K562 (cell line): ENCODE data around the gene TOR1AIP1. TPM values are rescaled to one million over a fixed set of nuclear protein-coding genes. Genes with fewer than 3 reads are reported as not detected.

Experiments
- ARID3B ChIP-seq: fragments of 250-450 bp; sonication (Bioruptor Pico); IDR thresholded peaks from 2 replicates; pipeline ENCODE4 v1.4.0; 2020; ENCODE audit warnings: borderline replicate concordance
- ASH1L ChIP-seq: fragments of 450-650 bp; IDR thresholded peaks from 2 replicates; pipeline ENCODE4 v1.6.1; 2018; ENCODE audit warnings: borderline replicate concordance, mild to moderate bottlenecking, low read depth; ENCODE audit not compliant: partially characterized antibody
- CBFA2T3 ChIP-seq: fragments of 450-650 bp; IDR thresholded peaks from 2 replicates; pipeline ENCODE4 v1.6.1; 2017
- CCAR2 ChIP-seq: fragments of 200-400 bp; formaldehyde crosslinking; IDR thresholded peaks from 2 replicates; pipeline ENCODE4 v1.6.1; 2017; ENCODE audit warnings: mild to moderate bottlenecking, low read depth, low read length
- CREB1 ChIP-seq, 2 experiments: sonication (generic) in 1 of 2; formaldehyde crosslinking in 1 of 2; IDR thresholded peaks; 2 replicates each; pipeline versions ENCODE4 v1.6.1 to v1.8.0; 2012 to 2022; ENCODE audit warnings: inconsistent platforms in 1 of 2, mild to moderate bottlenecking in 1 of 2, missing genetic modification reagents in 1 of 2, moderate library complexity in 1 of 2
- DIDO1 ChIP-seq: fragments of 450-650 bp; IDR thresholded peaks from 2 replicates; pipeline ENCODE4 v1.6.1; 2016; ENCODE audit warnings: low read depth, missing biosample characterization, missing genetic modification characterization
- HLTF ChIP-seq: fragments of 450-650 bp; IDR thresholded peaks from 2 replicates; pipeline ENCODE4 v1.6.1; 2016
- MITF ChIP-seq: IDR thresholded peaks from 2 replicates; pipeline ENCODE4 v1.6.1; 2014; ENCODE audit warnings: antibody characterized with exemption
- MTA1 ChIP-seq: fragments of 450-650 bp; IDR thresholded peaks from 2 replicates; pipeline ENCODE4 v1.6.1; 2017; ENCODE audit warnings: borderline replicate concordance
- NCOR1 ChIP-seq: fragments of 450-650 bp; IDR thresholded peaks from 2 replicates; pipeline ENCODE4 v1.6.1; 2016; ENCODE audit warnings: mild to moderate bottlenecking, moderate library complexity
- RFX5 ChIP-seq: IDR thresholded peaks from 2 replicates; pipeline ENCODE4 v1.6.1; 2011; ENCODE audit warnings: low read depth, mild to moderate bottlenecking, improper control_type of control experiment, low read length
- SIRT6 ChIP-seq: IDR thresholded peaks from one replicate; pipeline ENCODE4 v1.6.1; 2012; ENCODE audit warnings: low read depth, mild to moderate bottlenecking, control low read depth, inconsistent platforms, low read length, moderate library complexity
- TBP ChIP-seq: optimal IDR thresholded peaks from 2 replicates; pipeline ENCODE3; 2011; ENCODE audit warnings: low read depth, low read length, improper control_type of control experiment
- ZC3H4 ChIP-seq: sonication (generic); formaldehyde crosslinking; IDR thresholded peaks from 2 replicates; pipeline ENCODE4 v1.9.0; 2021; ENCODE audit warnings: missing genetic modification reagents, borderline replicate concordance
- ZNF197 ChIP-seq: fragments of 200-800 bp; sonication (Bioruptor generic); IDR thresholded peaks from 2 replicates; pipeline ENCODE4 v1.6.1; 2016; ENCODE audit warnings: low read depth, missing genetic modification characterization, missing compliant biosample characterization
- polyA plus RNA-seq, 8 experiments: library from polyadenylated mRNA; depleted of rRNA in 4 of 8; stranded (reverse) in 5 of 8; unstranded in 3 of 8; fragments of >200 nt; fragmentation: Nextera tagmentation in 2 of 8; fragmentation: Illumina TruSeq in 1 of 8; extraction: Ambion mirVana in 2 of 8; extraction: Trizol in 1 of 8; gene quantifications; 2 replicates each; pipeline versions ENCODE4 v1.2.1 to v1.2.3, GENCODE V29; 2011 to 2014; ENCODE audit warnings: inconsistent platforms in 1 of 8, missing spikeins in 1 of 8
- total RNA-seq, 7 experiments: library from RNA; depleted of rRNA in 6 of 7; stranded (reverse); fragments of >200 nt in 6 of 7; fragmentation: Illumina TruSeq in 2 of 7; extraction: Trizol in 2 of 7; gene quantifications; 2 replicates each; pipeline versions ENCODE4 v1.2.1 to v1.2.3, GENCODE V29; 2011 to 2021; ENCODE audit warnings: low replicate concordance in 1 of 7
- TF ChIP-seq, protein P1 (sequence below): IDR thresholded peaks from 3 replicates; pipeline ENCODE4 v1.6.1; 2011; ENCODE audit warnings: borderline replicate concordance, mild to moderate bottlenecking; ENCODE audit not compliant: insufficient read length, insufficient read depth
- TF ChIP-seq, protein P2 (sequence below): sonication (generic); formaldehyde crosslinking; IDR thresholded peaks from 2 replicates; pipeline ENCODE4 v1.8.0; 2022; ENCODE audit warnings: mild to moderate bottlenecking, missing genetic modification reagents
- TF ChIP-seq, protein P3 (sequence below): sonication (generic); formaldehyde crosslinking; IDR thresholded peaks from 2 replicates; pipeline ENCODE4 v1.8.0; 2022; ENCODE audit warnings: mild to moderate bottlenecking, low read depth, missing genetic modification reagents
- TF ChIP-seq, protein P4 (sequence below): sonication (generic); formaldehyde crosslinking; IDR thresholded peaks from 2 replicates; pipeline ENCODE4 v1.8.0; 2022; ENCODE audit warnings: mild to moderate bottlenecking, missing genetic modification reagents

Gene TOR1AIP1
- total and polyA plus RNA-seq, 9 of the 15 experiments (the other 6 are each of a cell fraction or from before 2014, with no cell fraction given): 18.1 to 46.9 (median 35.5) TPM

DNA sequence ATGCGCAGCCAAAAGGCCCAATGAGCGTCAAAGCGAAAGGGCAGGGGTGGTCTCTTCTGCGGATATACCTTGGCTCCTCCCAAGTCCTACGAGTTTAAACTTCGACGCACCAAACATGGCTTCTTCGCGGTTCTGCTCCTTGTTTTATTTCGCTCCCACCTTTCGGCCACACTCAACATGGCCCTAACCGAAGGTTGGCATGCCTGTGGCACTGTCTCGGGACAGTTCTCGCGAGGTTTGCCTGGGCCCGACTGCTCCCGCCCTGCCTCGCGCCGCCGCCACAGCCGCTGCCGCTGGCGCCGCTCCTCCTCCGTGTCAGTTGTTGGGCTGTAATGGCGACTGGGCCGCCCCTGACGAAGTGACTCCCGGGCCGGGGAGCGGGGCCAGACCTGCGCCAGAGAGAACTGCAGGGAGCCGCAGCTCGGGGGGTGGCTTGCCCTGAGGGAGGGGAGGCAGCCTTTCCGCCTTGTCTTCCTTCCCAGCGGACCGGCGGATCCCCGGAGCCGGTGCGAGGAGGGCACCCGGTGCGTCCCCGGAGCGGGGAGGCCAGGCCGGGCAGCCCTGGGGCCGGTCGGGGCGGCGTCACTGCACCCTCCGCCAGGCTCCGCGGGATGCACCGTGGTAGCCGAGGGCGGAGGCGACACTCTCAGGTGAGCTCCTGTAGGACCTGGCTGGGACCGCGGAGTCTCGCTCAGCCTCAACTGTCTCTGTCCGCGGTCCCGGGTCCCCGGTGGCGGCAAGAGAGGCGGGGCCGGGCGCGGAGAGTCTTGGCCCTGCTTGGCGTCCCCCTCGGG is 72.6 kb downstream of the TOR1AIP1 start, which contains the start of gene CEP350 (continued):
- TF ChIP-seq TBP: peak; percentile 92
- TF ChIP-seq NCOR1: no peak; the same call in 1 of the 2 replicates
- TF ChIP-seq, protein P1, sequence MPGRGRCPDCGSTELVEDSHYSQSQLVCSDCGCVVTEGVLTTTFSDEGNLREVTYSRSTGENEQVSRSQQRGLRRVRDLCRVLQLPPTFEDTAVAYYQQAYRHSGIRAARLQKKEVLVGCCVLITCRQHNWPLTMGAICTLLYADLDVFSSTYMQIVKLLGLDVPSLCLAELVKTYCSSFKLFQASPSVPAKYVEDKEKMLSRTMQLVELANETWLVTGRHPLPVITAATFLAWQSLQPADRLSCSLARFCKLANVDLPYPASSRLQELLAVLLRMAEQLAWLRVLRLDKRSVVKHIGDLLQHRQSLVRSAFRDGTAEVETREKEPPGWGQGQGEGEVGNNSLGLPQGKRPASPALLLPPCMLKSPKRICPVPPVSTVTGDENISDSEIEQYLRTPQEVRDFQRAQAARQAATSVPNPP: no peak
- TF ChIP-seq, protein P2, sequence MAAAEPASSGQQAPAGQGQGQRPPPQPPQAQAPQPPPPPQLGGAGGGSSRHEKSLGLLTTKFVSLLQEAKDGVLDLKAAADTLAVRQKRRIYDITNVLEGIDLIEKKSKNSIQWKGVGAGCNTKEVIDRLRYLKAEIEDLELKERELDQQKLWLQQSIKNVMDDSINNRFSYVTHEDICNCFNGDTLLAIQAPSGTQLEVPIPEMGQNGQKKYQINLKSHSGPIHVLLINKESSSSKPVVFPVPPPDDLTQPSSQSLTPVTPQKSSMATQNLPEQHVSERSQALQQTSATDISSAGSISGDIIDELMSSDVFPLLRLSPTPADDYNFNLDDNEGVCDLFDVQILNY (CRISPR knock-in tag): 0 out of 2 replicates have a peak, but pooled peaks have one; percentile 0
- TF ChIP-seq ASH1L: no peak
- no peak for TF ChIP-seq SIRT6
- TF ChIP-seq RFX5: no peak
- TF ChIP-seq, protein P3, sequence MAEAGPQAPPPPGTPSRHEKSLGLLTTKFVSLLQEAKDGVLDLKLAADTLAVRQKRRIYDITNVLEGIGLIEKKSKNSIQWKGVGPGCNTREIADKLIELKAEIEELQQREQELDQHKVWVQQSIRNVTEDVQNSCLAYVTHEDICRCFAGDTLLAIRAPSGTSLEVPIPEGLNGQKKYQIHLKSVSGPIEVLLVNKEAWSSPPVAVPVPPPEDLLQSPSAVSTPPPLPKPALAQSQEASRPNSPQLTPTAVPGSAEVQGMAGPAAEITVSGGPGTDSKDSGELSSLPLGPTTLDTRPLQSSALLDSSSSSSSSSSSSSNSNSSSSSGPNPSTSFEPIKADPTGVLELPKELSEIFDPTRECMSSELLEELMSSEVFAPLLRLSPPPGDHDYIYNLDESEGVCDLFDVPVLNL (CRISPR knock-in tag): peak; percentile 80
- TF ChIP-seq CCAR2: no peak
- TF ChIP-seq CBFA2T3: 0 out of 2 replicates have a peak, but pooled peaks have one; percentile 21
- peak; percentile 89 for TF ChIP-seq MTA1
- TF ChIP-seq ZNF197 (CRISPR knock-in tag): peak; percentile 90
- TF ChIP-seq CREB1 (IDR thresholded peaks at IDR 0.05): peak; percentile 83
- peak; percentile 84 for TF ChIP-seq CREB1 (CRISPR knock-in tag; IDR thresholded peaks at IDR 0.05)
- TF ChIP-seq MITF: no peak; the same call in 1 of the 2 replicates
- TF ChIP-seq, protein P4, sequence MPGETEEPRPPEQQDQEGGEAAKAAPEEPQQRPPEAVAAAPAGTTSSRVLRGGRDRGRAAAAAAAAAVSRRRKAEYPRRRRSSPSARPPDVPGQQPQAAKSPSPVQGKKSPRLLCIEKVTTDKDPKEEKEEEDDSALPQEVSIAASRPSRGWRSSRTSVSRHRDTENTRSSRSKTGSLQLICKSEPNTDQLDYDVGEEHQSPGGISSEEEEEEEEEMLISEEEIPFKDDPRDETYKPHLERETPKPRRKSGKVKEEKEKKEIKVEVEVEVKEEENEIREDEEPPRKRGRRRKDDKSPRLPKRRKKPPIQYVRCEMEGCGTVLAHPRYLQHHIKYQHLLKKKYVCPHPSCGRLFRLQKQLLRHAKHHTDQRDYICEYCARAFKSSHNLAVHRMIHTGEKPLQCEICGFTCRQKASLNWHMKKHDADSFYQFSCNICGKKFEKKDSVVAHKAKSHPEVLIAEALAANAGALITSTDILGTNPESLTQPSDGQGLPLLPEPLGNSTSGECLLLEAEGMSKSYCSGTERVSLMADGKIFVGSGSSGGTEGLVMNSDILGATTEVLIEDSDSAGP (CRISPR knock-in tag): no peak
- TF ChIP-seq ARID3B (CRISPR knock-in tag): no peak
- TF ChIP-seq ZC3H4 (CRISPR knock-in tag): no peak; the same call in 1 of the 2 replicates
- no peak; the same call in 1 of the 2 replicates for TF ChIP-seq HLTF
- TF ChIP-seq DIDO1 (tag): no peak; the same call in 1 of the 2 replicates
